Astrocyte (in vitro differentiated cells and primary cell): ENCODE data around the gene TEX2. TPM values are rescaled to one million over a fixed set of nuclear protein-coding genes. Genes with fewer than 3 reads are reported as not detected.

Experiments used
- DNase-seq: peaks from one replicate; pipeline ENCODE4 v3.0.0-alpha.2; 2010; ENCODE audit warnings: low read depth
- FAIRE-seq: peaks from 2 replicates; lab custom pipeline; 2011; peaks lifted over from hg19 to GRCh38; lab: Jason Lieb, UNC
- H2AFZ ChIP-seq: 2 replicates; pipeline ENCODE4 v1.6.0; 2012; ENCODE audit warnings: low read depth, low read length, inconsistent platforms
- H3K27ac ChIP-seq: 2 replicates; pipeline ENCODE4 v1.5.1; 2011; ENCODE audit warnings: low read depth, low read length, inconsistent platforms
- H3K27me3 ChIP-seq: 2 replicates; pipeline ENCODE4 v1.6.0; 2011; ENCODE audit warnings: low read length, inconsistent platforms; ENCODE audit not compliant: insufficient read depth
- H3K36me3 ChIP-seq: 2 replicates; pipeline ENCODE4 v1.5.1; 2011; ENCODE audit warnings: low read length, inconsistent platforms; ENCODE audit not compliant: insufficient read depth
- H3K4me1 ChIP-seq: 2 replicates; pipeline ENCODE4 v1.5.1; 2011; ENCODE audit warnings: low read length, inconsistent platforms; ENCODE audit not compliant: insufficient read depth
- H3K4me2 ChIP-seq: 2 replicates; pipeline ENCODE4 v1.6.0; 2012; ENCODE audit warnings: low read length, inconsistent platforms
- H3K4me3 ChIP-seq: 2 replicates; pipeline ENCODE4 v1.5.1; 2011; ENCODE audit warnings: low read depth, mild to moderate bottlenecking, low read length, inconsistent platforms; ENCODE audit not compliant: insufficient read depth
- H3K79me2 ChIP-seq: 2 replicates; pipeline ENCODE4 v1.6.0; 2012; ENCODE audit warnings: mild to moderate bottlenecking, low read length, inconsistent platforms; ENCODE audit not compliant: insufficient read depth
- H3K9ac ChIP-seq: 2 replicates; pipeline ENCODE4 v1.6.0; 2012; ENCODE audit warnings: mild to moderate bottlenecking, low read length, inconsistent platforms
- H3K9me3 ChIP-seq: 2 replicates; pipeline ENCODE4 v1.5.1; 2012; ENCODE audit warnings: low read depth, mild to moderate bottlenecking, low read length, inconsistent platforms; ENCODE audit not compliant: insufficient read depth
- H4K20me1 ChIP-seq: 2 replicates; pipeline ENCODE4 v1.6.0; 2012; ENCODE audit warnings: low read length, inconsistent platforms; ENCODE audit not compliant: insufficient read depth
- H3K27ac Mint-ChIP-seq: one replicate; pipeline ENCODE4 v1.8.0; 2021; ENCODE audit warnings: mild to moderate bottlenecking, mixed read lengths; ENCODE audit not compliant: unreplicated experiment
- H3K27me3 Mint-ChIP-seq: one replicate; pipeline ENCODE4 v1.8.0; 2021; ENCODE audit warnings: low read depth, mixed read lengths; ENCODE audit not compliant: unreplicated experiment
- H3K36me3 Mint-ChIP-seq: one replicate; pipeline ENCODE4 v1.8.0; 2021; ENCODE audit warnings: low read depth, mixed read lengths; ENCODE audit not compliant: unreplicated experiment
- H3K4me1 Mint-ChIP-seq: one replicate; pipeline ENCODE4 v1.8.0; 2021; ENCODE audit warnings: low read depth, mixed read lengths; ENCODE audit not compliant: unreplicated experiment
- H3K4me3 Mint-ChIP-seq: one replicate; pipeline ENCODE4 v1.8.0; 2021; ENCODE audit warnings: mild to moderate bottlenecking, moderate library complexity, mixed read lengths; ENCODE audit not compliant: unreplicated experiment
- H3K9me3 Mint-ChIP-seq: one replicate; pipeline ENCODE4 v1.8.0; 2021; ENCODE audit warnings: mild to moderate bottlenecking, mixed read lengths; ENCODE audit not compliant: unreplicated experiment
- CTCF ChIP-seq: IDR thresholded peaks from 2 replicates; pipeline ENCODE4 v1.5.1; 2011; ENCODE audit warnings: low read depth, mild to moderate bottlenecking, inconsistent platforms, low read length, moderate library complexity; ENCODE audit not compliant: insufficient read depth
- EZH2 ChIP-seq: IDR thresholded peaks from 2 replicates; pipeline ENCODE4 v1.6.1; 2012; ENCODE audit warnings: mild to moderate bottlenecking, low read length, inconsistent platforms; ENCODE audit not compliant: insufficient read depth
- total RNA-seq: library from RNA; stranded (reverse); gene quantifications from 2 replicates; pipeline ENCODE4 v1.2.1, GENCODE V29; 2021

TEX2 gene
- total RNA-seq, 1 donor from 2014 or later: 56.1 TPM

GRCh38 chr17:64295146-64295545 lies 32.1 kb upstream of the TEX2 start:
- H3K27me3 Mint-ChIP-seq: peaks cover under 1% of the 10 kb centered on the region
- TF ChIP-seq EZH2 (no peak), CTCF (no peak)
- peaks cover 6% of the 10 kb centered on the region for H3K27me3 ChIP-seq
- no peaks in the 10 kb centered on the region for H3K36me3 ChIP-seq
- no peaks in the 10 kb centered on the region for H3K36me3 Mint-ChIP-seq
- H3K9ac ChIP-seq: no peak overlapping the region
- H3K9me3 ChIP-seq: peaks cover 10% of the 10 kb centered on the region
- no peak overlapping the region for H3K27ac Mint-ChIP-seq
- FAIRE-seq (no peak), DNase-seq (no peak)
- H3K27ac ChIP-seq: no peak overlapping the region
- no peaks in the 10 kb centered on the region for H3K79me2 ChIP-seq
- no peak overlapping the region for H3K4me3 ChIP-seq
- H3K4me1 ChIP-seq: no peaks in the 10 kb centered on the region
- peaks cover 9% of the 10 kb centered on the region for H3K9me3 Mint-ChIP-seq
- no peak overlapping the region for H2AFZ ChIP-seq
- peaks cover 2% of the 10 kb centered on the region for H3K4me1 Mint-ChIP-seq
- H4K20me1 ChIP-seq: no peaks in the 10 kb centered on the region
- H3K4me3 Mint-ChIP-seq: no peak overlapping the region
- no peak overlapping the region for H3K4me2 ChIP-seq

- Mint-ChIP-seq H3K27ac (no peak overlapping the region), H3K4me1 (peaks cover under 1% of the 10 kb centered on the region), H3K27me3 (peaks cover 3% of the 10 kb centered on the region), H3K9me3 (peaks cover 9% of the 10 kb centered on the region), H3K4me3 (no peak overlapping the region), H3K36me3 (no peaks in the 10 kb centered on the region)
- Histone ChIP-seq H4K20me1 (no peaks in the 10 kb centered on the region), H3K27ac (no peak overlapping the region), H3K4me1 (no peaks in the 10 kb centered on the region), H3K36me3 (no peaks in the 10 kb centered on the region), H3K4me2 (no peak overlapping the region), H3K9ac (no peak overlapping the region), H3K79me2 (no peaks in the 10 kb centered on the region), H3K27me3 (peaks cover 3% of the 10 kb centered on the region), H3K9me3 (peaks cover 10% of the 10 kb centered on the region), H2AFZ (no peak overlapping the region), H3K4me3 (no peak overlapping the region)
- TF ChIP-seq CTCF (peak; percentile 17), EZH2 (no peak)
- DNase-seq (no peak), FAIRE-seq (no peak)
Measured at GRCh38 chr17:64291268-64291851, 28.3 kb upstream of the TEX2 start.

- Histone ChIP-seq H4K20me1 (no peaks in the 10 kb centered on the region), H3K36me3 (no peaks in the 10 kb centered on the region), H2AFZ (no peak overlapping the region), H3K4me1 (no peaks in the 10 kb centered on the region), H3K4me3 (no peak overlapping the region), H3K27ac (no peak overlapping the region), H3K9me3 (peaks cover 10% of the 10 kb centered on the region), H3K4me2 (no peak overlapping the region), H3K9ac (no peak overlapping the region), H3K27me3 (peaks cover 3% of the 10 kb centered on the region), H3K79me2 (no peaks in the 10 kb centered on the region)
- no peaks in the 10 kb centered on the region for H3K36me3 Mint-ChIP-seq
- no peak overlapping the region for H3K27ac Mint-ChIP-seq
- H3K27me3 Mint-ChIP-seq: peaks cover 7% of the 10 kb centered on the region
- no peak for FAIRE-seq
- H3K4me1 Mint-ChIP-seq: no peaks in the 10 kb centered on the region
- no peak for DNase-seq
- H3K4me3 Mint-ChIP-seq: no peak overlapping the region
- H3K9me3 Mint-ChIP-seq: peaks cover 9% of the 10 kb centered on the region
- TF ChIP-seq EZH2 (no peak), CTCF (no peak)
Measured at GRCh38 chr17:64289741-64290141, 26.7 kb upstream of the TEX2 start.
